Right lobe of liver (tissue), 6 donors: ENCODE measurements around the gene LRBA. TPM values are rescaled to one million over a fixed set of nuclear protein-coding genes. Genes with fewer than 3 reads are reported as not detected.
"Not testable (repeated sequence)": the region's sequence is repeated elsewhere in the genome, so short reads cannot be mapped to it uniquely, and the experiment has no call there.

Experiments
- ATAC-seq, 4 donors: fragments of 200-7000 bp; cut with Tn5 transposase; one replicate each; pipeline ENCODE4 v1.9.1; 2020; ENCODE audit warnings: mild to moderate bottlenecking in 4 of 4, moderate library complexity in 4 of 4
- DNase-seq, 3 donors: peaks; one replicate each; pipeline ENCODE4 v3.0.0-alpha.2; 2020
- H3K27ac ChIP-seq, 3 donors: fragments of 200-600 bp; one replicate each; pipeline ENCODE4 v1.8.0; 2022
- H3K27me3 ChIP-seq, 2 donors: fragments of 200-600 bp; one replicate each; pipeline ENCODE4 v1.8.0; 2022
- H3K36me3 ChIP-seq, 4 donors: fragments of 200-600 bp; sonication (generic) in 1 of 4; one replicate each; pipeline versions ENCODE4 v1.5.1 to v1.8.0; 2017 to 2022; ENCODE audit warnings: control low read depth in 1 of 4
- H3K4me1 ChIP-seq, 4 donors: fragments of 200-600 bp; sonication (generic) in 1 of 4; one replicate each; pipeline versions ENCODE4 v1.5.1 to v1.8.0; 2017 to 2022; ENCODE audit warnings: control low read depth in 1 of 4
- H3K4me3 ChIP-seq, 3 donors: fragments of 200-600 bp; one replicate each; pipeline ENCODE4 v1.8.0; 2022
- H3K9me3 ChIP-seq, 4 donors: fragments of 200-600 bp; sonication (generic) in 1 of 4; one replicate each; pipeline versions ENCODE4 v1.5.1 to v1.8.0; 2017 to 2022; ENCODE audit warnings: control low read depth in 1 of 4
- CTCF ChIP-seq, 4 donors: fragments of 200-600 bp in 3 of 4; fragments of 450-650 bp in 1 of 4; IDR thresholded peaks; one replicate each; pipeline versions ENCODE4 v1.5.1 to v1.8.0; 2016 to 2022; ENCODE audit warnings: antibody characterized with exemption in 4 of 4, mild to moderate bottlenecking in 2 of 4
- POLR2A ChIP-seq: fragments of 450-650 bp; IDR thresholded peaks from one replicate; pipeline ENCODE4 v1.6.1; 2017; ENCODE audit warnings: antibody characterized with exemption, mild to moderate bottlenecking
- WGBS: methylation state at CpG from one replicate; pipeline ENCODE4 v1.1.6; 2018; ENCODE audit warnings: low coverage, low lambda C conversion rate; ENCODE audit not compliant: insufficient coverage; ENCODE audit errors: missing lambda C conversion rate; 5-methylcytosine and 5-hydroxymethylcytosine counted together
- intact Hi-C, 2 donors: fragments of 100-400 bp; cut with DNase I; formaldehyde crosslinking; loops; one replicate each; pipeline versions ENCODE4 v1.11.2 to v1.14.1; 2022
- total RNA-seq, 6 experiments: library from RNA; depleted of rRNA in 2 of 6; stranded (reverse); fragments of >200 nt in 2 of 6; fragmentation: NEBNext Ultra II Directional in 3 of 6; extraction: Animal tissue kit (Norgen Biotek cat#: 25700) in 3 of 6; gene quantifications; one replicate each; pipeline versions ENCODE4 v1.1.0 to v1.2.4, GENCODE V29; 2016 to 2023
- donor health status: DM: no; HTN: yes; CAD: no.
- donor health status: DM: no; HTN: no; CAD: no.
- donor health status: DM: no; HTN: no; CAD: no.
- donor health status: DM: no; HTN: yes; CAD: no.
- donor health status: DM: no; HTN: yes; CAD: no.

Gene LRBA
- total RNA-seq, 6 experiments from 2014 or later: 18.9 to 48.1 (median 24.5) TPM

GRCh38 chr4:150960818-150961217 is 54.3 kb downstream of the LRBA start:
- H3K27me3 ChIP-seq: no peaks in the 10 kb centered on the region
- WGBS: 91% methylated on average over 2 of the region's 2 CpGs
- no peak overlapping the region for H3K4me3 ChIP-seq
- peak; percentile 70 to 81 (median 78) for ATAC-seq
- TF ChIP-seq CTCF (IDR thresholded peaks at IDR 0.05): peak; percentile 36 to 60 (median 42)
- no peak for TF ChIP-seq POLR2A
- H3K36me3 ChIP-seq: no peaks in the 10 kb centered on the region
- H3K9me3 ChIP-seq: no peaks in the 10 kb centered on the region
- H3K4me1 ChIP-seq: peaks cover 0 to 5% (median 0%) of the 10 kb centered on the region in 4 donors
- DNase-seq: no peak
- intact Hi-C loops: no loop called here
- no peak overlapping the region for H3K27ac ChIP-seq

- DNase-seq: no peak
- 17% methylated on average over 2 of the region's 2 CpGs for WGBS
- intact Hi-C loops: no loop called here
- H3K4me3 ChIP-seq: no peak overlapping the region
- H3K4me1 ChIP-seq: peaks cover 0 to 4% (median 0%) of the 10 kb centered on the region in 4 donors
- TF ChIP-seq CTCF (IDR thresholded peaks at IDR 0.05) (peak; percentile 51 to 67 (median 58)), POLR2A (no peak)
- H3K27me3 ChIP-seq: no peaks in the 10 kb centered on the region
- H3K36me3 ChIP-seq: no peaks in the 10 kb centered on the region
- ATAC-seq: peak; percentile 87 to 93 (median 91)
- H3K27ac ChIP-seq: no peak overlapping the region
- no peaks in the 10 kb centered on the region for H3K9me3 ChIP-seq
Measured at GRCh38 chr4:150960079-150960478, 55.0 kb downstream of the LRBA start.

GRCh38 chr4:150957981-150958380 is 57.1 kb downstream of the LRBA start:
- intact Hi-C loops, ATAC-seq, H3K4me3 ChIP-seq, H3K36me3 ChIP-seq, H3K9me3 ChIP-seq, H3K27me3 ChIP-seq, DNase-seq, H3K4me1 ChIP-seq, H3K27ac ChIP-seq: not testable (repeated sequence)
- 100% methylated on average over 1 of the region's 4 CpGs for WGBS

GRCh38 chr4:150957095-150957494 is 58.0 kb downstream of the LRBA start:
- DNase-seq: not testable (repeated sequence)
- no CpG with 5 or more reads among the region's 1 CpG for WGBS

GRCh38 chr4:150953916-150954315 is 61.2 kb downstream of the LRBA start:
- H3K27me3 ChIP-seq, H3K36me3 ChIP-seq, ATAC-seq, H3K9me3 ChIP-seq, intact Hi-C loops, H3K27ac ChIP-seq, H3K4me3 ChIP-seq, DNase-seq, H3K4me1 ChIP-seq: not testable (repeated sequence)
- 90% methylated on average over 2 of the region's 28 CpGs for WGBS

More at GRCh38 chr4:150957095-150957494, 58.0 kb downstream of the LRBA start:
- ATAC-seq, H3K27me3 ChIP-seq, H3K36me3 ChIP-seq, H3K27ac ChIP-seq, H3K9me3 ChIP-seq, H3K4me1 ChIP-seq, intact Hi-C loops, H3K4me3 ChIP-seq: not testable (repeated sequence)

GRCh38 chr4:150952167-150952845 is 62.8 kb downstream of the LRBA start:
- Histone ChIP-seq H3K4me1 (peaks cover 0 to 3% (median 0%) of the 10 kb centered on the region in 4 donors), H3K9me3 (no peaks in the 10 kb centered on the region), H3K27ac (no peak overlapping the region), H3K36me3 (no peaks in the 10 kb centered on the region), H3K4me3 (no peak overlapping the region), H3K27me3 (no peaks in the 10 kb centered on the region)
- TF ChIP-seq CTCF (IDR thresholded peaks at IDR 0.05): no peak
- TF ChIP-seq POLR2A: no peak
- ATAC-seq (no peak), DNase-seq (no peak)
- WGBS: 89% methylated on average over 6 of the region's 6 CpGs
- intact Hi-C loops: no loop called here
